Gastrocnemius medialis (tissue), 4 donors: ENCODE data around the gene TRIM67. TPM values are rescaled to one million over a fixed set of nuclear protein-coding genes. Genes with fewer than 3 reads are reported as not detected.
"Not testable (repeated sequence)": the region's sequence is repeated elsewhere in the genome, so short reads cannot be mapped to it uniquely, and the experiment has no call there.

ENCODE experiments used
- ATAC-seq, 2 donors: fragments of 150-250 bp; one replicate each; pipeline ENCODE4 v1.9.1; 2016
- DNase-seq, 2 donors: peaks; one replicate each; pipeline ENCODE4 v3.0.0-alpha.2; 2019
- H3K27ac ChIP-seq, 4 donors: fragments of 200-600 bp; sonication (generic); 1 replicate in 1 of 4; 2 replicates in 3 of 4; pipeline ENCODE4 v1.5.1; 2016 to 2018; ENCODE audit warnings: mild to moderate bottlenecking in 2 of 4, moderate library complexity in 1 of 4
- H3K27me3 ChIP-seq, 3 donors: fragments of 200-600 bp; sonication (generic) in 2 of 3; 1 replicate in 1 of 3; 2 replicates in 2 of 3; pipeline versions ENCODE4 v1.5.1 to v1.6.0; 2016 to 2019; ENCODE audit warnings: mild to moderate bottlenecking in 1 of 3, moderate library complexity in 1 of 3
- H3K36me3 ChIP-seq, 2 donors: fragments of 200-600 bp; sonication (generic) in 1 of 2; one replicate each; pipeline ENCODE4 v1.5.1; 2017 to 2018
- H3K4me1 ChIP-seq, 2 donors: fragments of 200-600 bp; sonication (generic) in 1 of 2; one replicate each; pipeline ENCODE4 v1.5.1; 2016 to 2017; ENCODE audit warnings: mild to moderate bottlenecking in 2 of 2
- H3K4me3 ChIP-seq, 4 donors: fragments of 200-600 bp; sonication (generic) in 3 of 4; 1 replicate in 1 of 4; 2 replicates in 3 of 4; pipeline ENCODE4 v1.5.1; 2016 to 2019; ENCODE audit warnings: mild to moderate bottlenecking in 2 of 4
- H3K9me3 ChIP-seq, 3 donors: fragments of 200-600 bp; sonication (generic) in 2 of 3; 1 replicate in 1 of 3; 2 replicates in 2 of 3; pipeline ENCODE4 v1.5.1; 2016 to 2019
- POLR2A ChIP-seq, 2 donors: fragments of 450-650 bp; IDR thresholded peaks; one replicate each; pipeline ENCODE4 v1.6.1; 2017; ENCODE audit warnings: antibody characterized with exemption in 2 of 2, mild to moderate bottlenecking in 2 of 2, moderate library complexity in 2 of 2
- in situ Hi-C, 4 donors: fragments of 200-750 bp; cut with MboI; loops; one replicate each; pipeline versions ENCODE4 v1.15.0 to v1.8.0; 2017; ENCODE audit warnings: low sequenced_read_pairs in 4 of 4
- intact Hi-C: fragments of 100-400 bp; cut with DNase I; formaldehyde crosslinking; loops from one replicate; pipeline ENCODE4 v1.15.1; 2023; ENCODE audit warnings: low total_unique reads
- total RNA-seq, 4 donors: library from RNA; depleted of rRNA; stranded (reverse); fragments of >200 nt; gene quantifications; one replicate each; pipeline versions ENCODE4 v1.1.0 to v1.2.3, GENCODE V29; 2016
- TF ChIP-seq, protein P1 (sequence below), 5 experiments: fragments of 450-650 bp in 3 of 5; fragments of 200-600 bp in 2 of 5; sonication (generic) in 2 of 5; IDR thresholded peaks in 4 of 5; conservative IDR thresholded peaks in 1 of 5; 1 replicate in 4 of 5; 2 replicates in 1 of 5; pipeline ENCODE4 v1.5.1; 2016 to 2019; ENCODE audit warnings: antibody characterized with exemption in 5 of 5, mild to moderate bottlenecking in 3 of 5, moderate library complexity in 3 of 5

TRIM67 gene
- total RNA-seq, 4 donors from 2014 or later, result not detected

DNA sequence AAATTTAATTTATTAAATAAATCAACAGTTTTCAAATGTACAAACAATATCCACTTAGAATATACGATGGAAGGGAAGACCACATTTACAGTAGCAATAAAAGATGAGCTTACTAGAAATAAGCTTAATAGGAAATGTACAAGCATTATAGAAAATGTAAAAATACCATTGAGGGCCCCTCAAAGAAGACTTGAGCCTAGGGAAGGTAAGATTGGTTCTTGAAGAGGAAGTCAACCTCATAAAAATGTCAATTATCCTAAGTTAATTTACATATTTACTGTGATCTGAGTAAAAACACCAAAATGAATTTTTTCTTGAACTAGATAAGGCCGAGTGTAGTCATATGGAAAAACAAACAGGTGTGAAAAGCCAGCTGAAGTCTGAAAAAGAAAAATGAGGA is 39.7 kb upstream of the TRIM67 start:
- no peak for TF ChIP-seq POLR2A (IDR thresholded peaks at IDR 0.05)
- TF ChIP-seq, protein P1, sequence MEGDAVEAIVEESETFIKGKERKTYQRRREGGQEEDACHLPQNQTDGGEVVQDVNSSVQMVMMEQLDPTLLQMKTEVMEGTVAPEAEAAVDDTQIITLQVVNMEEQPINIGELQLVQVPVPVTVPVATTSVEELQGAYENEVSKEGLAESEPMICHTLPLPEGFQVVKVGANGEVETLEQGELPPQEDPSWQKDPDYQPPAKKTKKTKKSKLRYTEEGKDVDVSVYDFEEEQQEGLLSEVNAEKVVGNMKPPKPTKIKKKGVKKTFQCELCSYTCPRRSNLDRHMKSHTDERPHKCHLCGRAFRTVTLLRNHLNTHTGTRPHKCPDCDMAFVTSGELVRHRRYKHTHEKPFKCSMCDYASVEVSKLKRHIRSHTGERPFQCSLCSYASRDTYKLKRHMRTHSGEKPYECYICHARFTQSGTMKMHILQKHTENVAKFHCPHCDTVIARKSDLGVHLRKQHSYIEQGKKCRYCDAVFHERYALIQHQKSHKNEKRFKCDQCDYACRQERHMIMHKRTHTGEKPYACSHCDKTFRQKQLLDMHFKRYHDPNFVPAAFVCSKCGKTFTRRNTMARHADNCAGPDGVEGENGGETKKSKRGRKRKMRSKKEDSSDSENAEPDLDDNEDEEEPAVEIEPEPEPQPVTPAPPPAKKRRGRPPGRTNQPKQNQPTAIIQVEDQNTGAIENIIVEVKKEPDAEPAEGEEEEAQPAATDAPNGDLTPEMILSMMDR (IDR thresholded peaks at IDR 0.05 in 4 of 5, conservative IDR thresholded peaks at IDR 0.05 in 1 of 5), result no peak

DNA sequence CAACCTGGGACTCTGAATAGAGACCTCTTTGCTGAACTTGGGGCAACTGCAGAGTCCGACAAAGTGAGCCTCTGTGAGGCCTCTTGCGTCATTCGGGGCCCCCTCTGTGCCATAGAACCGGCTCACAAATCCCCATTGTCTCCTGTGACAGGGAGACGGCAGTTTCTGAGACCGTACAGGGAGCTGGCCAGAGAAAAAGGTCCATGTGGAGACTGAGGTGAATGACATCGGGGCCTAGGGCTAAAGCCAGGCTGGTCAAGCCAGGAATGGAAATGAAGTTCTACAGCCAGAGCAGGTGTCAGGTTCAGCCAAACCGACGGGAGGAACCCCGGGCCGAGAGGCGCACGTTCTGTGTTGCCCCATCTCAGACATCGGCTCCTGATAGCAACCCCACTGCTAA is 37.1 kb upstream of the TRIM67 start:
- in situ Hi-C loops, result no loop called here
- TF ChIP-seq, protein P1 (IDR thresholded peaks at IDR 0.05 in 4 of 5, conservative IDR thresholded peaks at IDR 0.05 in 1 of 5), result no peak
- TF ChIP-seq POLR2A (IDR thresholded peaks at IDR 0.05), result no peak

More for the DNA sequence above, 39.7 kb upstream of the TRIM67 start:
- Histone ChIP-seq H3K27me3 (no peaks in the 10 kb centered on the region), H3K27ac (no peak overlapping the region), H3K4me3 (no peak overlapping the region), H3K4me1 (no peaks in the 10 kb centered on the region), H3K9me3 (no peaks in the 10 kb centered on the region), H3K36me3 (no peaks in the 10 kb centered on the region)
- in situ Hi-C loops (no loop called here), intact Hi-C loops (no loop called here)
- ATAC-seq (no peak), DNase-seq (no peak)

DNA sequence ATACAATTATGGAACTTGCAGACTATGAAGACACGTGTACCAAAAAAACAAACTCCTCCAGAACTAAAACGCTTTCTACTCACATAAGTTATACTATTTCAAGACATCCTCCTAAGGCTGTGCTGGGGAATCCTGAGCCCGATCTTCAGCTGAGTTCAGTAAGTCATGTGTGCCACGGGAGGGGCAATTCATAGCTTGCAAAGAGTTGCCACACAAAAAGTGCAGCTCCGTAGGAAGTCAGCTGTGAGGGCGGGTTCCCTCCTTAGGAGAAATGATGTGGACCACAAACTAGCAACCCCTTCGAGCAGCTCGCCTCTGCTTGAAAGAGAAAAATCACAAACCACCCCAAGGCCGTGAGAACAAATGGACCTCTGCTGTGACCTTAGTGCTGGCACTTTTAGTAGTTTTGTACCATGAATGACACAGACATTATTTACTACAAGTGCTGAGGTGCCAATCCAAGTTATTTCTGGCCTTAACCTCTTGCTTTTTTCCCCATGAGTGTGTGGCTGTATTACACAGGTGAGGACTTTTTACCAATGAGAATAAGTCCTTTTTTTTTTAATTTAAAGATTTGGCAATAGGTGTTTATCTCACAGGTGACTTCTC is 35.8 kb upstream of the TRIM67 start:
- H3K4me3 ChIP-seq, result no peak overlapping the region
- H3K4me1 ChIP-seq, result no peaks in the 10 kb centered on the region
- H3K36me3 ChIP-seq, result no peaks in the 10 kb centered on the region
- no peaks in the 10 kb centered on the region for H3K9me3 ChIP-seq
- no peaks in the 10 kb centered on the region for H3K27me3 ChIP-seq
- DNase-seq (no peak), ATAC-seq (no peak)
- TF ChIP-seq, protein P1 (IDR thresholded peaks at IDR 0.05 in 4 of 5, conservative IDR thresholded peaks at IDR 0.05 in 1 of 5), result no peak
- in situ Hi-C loops, result no loop called here
- no peak overlapping the region for H3K27ac ChIP-seq
- intact Hi-C loops, result no loop called here

More for the DNA sequence above, 37.1 kb upstream of the TRIM67 start:
- ATAC-seq (no peak), DNase-seq (no peak)
- intact Hi-C loops, result no loop called here
- Histone ChIP-seq H3K36me3 (no peaks in the 10 kb centered on the region), H3K4me3 (no peak overlapping the region), H3K27me3 (no peaks in the 10 kb centered on the region), H3K27ac (no peak overlapping the region), H3K9me3 (no peaks in the 10 kb centered on the region), H3K4me1 (no peaks in the 10 kb centered on the region)

DNA sequence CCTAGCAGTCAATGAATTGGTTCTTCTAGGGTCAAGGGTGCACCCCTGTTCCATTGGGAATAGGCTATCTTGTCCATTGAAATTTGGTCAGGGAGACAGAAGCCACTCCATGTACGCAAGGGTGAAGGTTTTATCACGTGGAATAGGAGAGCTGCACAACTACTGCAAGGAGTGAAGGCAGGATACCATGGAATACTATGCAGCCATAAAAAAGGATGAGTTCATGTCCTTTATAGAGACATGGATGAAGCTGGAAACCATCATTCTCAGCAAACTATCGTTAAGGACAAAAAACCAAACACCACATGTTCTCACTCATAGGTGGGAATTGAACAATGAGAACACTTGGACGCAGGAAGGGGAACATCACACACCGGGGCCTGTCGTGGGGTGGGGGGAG is 34.8 kb upstream of the TRIM67 start:
- intact Hi-C loops, H3K9me3 ChIP-seq, H3K4me1 ChIP-seq, in situ Hi-C loops, DNase-seq, H3K27me3 ChIP-seq, H3K4me3 ChIP-seq, H3K27ac ChIP-seq, H3K36me3 ChIP-seq, ATAC-seq: not testable (repeated sequence)

DNA sequence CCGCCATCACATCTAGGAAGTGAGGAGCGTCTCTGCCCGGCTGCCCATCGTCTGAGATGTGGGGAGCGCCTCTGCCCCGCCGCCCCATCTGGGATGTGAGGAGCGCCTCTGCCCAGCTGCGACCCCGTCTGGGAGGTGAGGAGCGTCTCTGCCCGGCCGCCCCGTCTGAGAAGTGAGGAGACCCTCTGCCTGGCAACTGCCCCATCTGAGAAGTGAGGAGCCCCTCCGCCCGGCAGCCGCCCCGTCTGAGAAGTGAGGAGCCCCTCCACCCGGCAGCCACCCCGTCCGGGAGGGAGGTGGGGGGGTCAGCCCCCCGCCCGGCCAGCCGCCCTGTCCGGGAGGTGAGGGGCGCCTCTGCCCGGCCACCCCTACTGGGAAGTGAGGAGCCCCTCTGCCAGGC is 33.4 kb upstream of the TRIM67 start:
- intact Hi-C loops, in situ Hi-C loops, ATAC-seq, H3K9me3 ChIP-seq, H3K36me3 ChIP-seq, H3K4me3 ChIP-seq, H3K27me3 ChIP-seq, DNase-seq, H3K4me1 ChIP-seq, H3K27ac ChIP-seq: not testable (repeated sequence)

DNA sequence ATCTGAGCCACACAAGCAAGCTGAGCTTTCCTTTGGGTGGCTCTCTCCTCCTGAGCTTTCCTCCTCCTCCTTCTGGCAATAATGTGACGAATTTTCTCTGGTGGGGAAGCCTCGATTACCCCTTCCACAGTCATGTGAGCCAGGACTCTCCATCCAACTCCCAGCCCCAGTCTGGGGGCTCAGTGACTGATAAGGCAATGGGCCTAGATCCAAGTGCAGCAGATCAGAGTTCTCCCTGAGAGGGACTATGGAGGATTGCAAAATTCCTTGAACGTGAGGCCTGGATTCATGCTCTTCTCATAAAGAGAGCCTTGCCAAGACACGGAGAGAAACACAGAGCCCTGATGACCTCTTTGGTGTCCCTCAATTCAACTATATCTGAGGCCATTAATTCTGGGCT is 31.3 kb upstream of the TRIM67 start:
- no peaks in the 10 kb centered on the region for H3K9me3 ChIP-seq
- H3K27ac ChIP-seq, result no peak overlapping the region
- in situ Hi-C loops, result no loop called here
- no peak for TF ChIP-seq POLR2A (IDR thresholded peaks at IDR 0.05)
- TF ChIP-seq, protein P1 (IDR thresholded peaks at IDR 0.05 in 4 of 5, conservative IDR thresholded peaks at IDR 0.05 in 1 of 5), result no peak
- intact Hi-C loops, result no loop called here
- H3K4me3 ChIP-seq, result no peak overlapping the region
- ATAC-seq, result no peak
- H3K27me3 ChIP-seq, result no peaks in the 10 kb centered on the region
- H3K36me3 ChIP-seq, result no peaks in the 10 kb centered on the region
- H3K4me1 ChIP-seq, result no peaks in the 10 kb centered on the region
- DNase-seq, result no peak

DNA sequence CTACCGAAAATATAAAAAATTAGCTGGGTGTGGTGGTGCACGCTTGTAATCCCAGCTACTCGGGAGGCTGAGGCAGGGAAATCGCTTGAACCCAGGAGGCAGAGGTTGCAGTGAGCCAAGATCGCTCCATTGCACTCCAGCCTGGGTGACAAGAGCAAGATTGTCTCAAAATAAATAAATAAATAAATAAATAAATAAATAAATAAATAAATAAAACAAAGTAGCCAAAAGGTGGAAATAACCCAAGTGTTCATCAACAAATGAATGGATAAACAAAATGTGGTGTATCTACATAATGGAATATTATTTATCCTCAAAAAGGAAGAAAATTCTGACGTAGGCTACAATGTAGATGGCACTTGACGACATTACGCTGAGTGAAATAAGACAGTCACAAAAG is 29.3 kb upstream of the TRIM67 start:
- H3K9me3 ChIP-seq, H3K4me3 ChIP-seq, intact Hi-C loops, H3K4me1 ChIP-seq, in situ Hi-C loops, H3K27me3 ChIP-seq, H3K27ac ChIP-seq, ATAC-seq, H3K36me3 ChIP-seq, DNase-seq: not testable (repeated sequence)
